ENCODE data around the gene ICA1L.

Gene ICA1L

DNA sequence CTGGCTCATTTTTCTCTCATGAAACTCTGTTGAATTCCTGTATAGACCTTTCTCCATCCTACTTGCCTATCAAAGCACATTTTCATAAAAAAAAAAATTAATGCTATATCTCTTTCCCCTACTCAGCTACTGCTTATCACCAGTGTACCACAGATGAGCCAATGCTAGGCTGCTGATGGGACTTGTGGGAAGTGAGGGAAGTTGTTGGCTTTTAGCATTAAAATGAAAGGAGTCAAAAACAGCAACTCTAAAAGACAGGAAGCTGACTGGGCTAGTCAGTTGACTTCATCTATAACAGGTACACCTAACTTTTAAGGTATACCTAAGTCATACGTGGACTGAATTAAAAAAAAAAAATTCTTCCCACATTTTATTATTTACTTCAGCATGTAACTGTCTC lies 134.7 kb downstream of the ICA1L start:
- no peak for DNase-seq (ENCODE audit: low read depth in 2 of 2)

DNA sequence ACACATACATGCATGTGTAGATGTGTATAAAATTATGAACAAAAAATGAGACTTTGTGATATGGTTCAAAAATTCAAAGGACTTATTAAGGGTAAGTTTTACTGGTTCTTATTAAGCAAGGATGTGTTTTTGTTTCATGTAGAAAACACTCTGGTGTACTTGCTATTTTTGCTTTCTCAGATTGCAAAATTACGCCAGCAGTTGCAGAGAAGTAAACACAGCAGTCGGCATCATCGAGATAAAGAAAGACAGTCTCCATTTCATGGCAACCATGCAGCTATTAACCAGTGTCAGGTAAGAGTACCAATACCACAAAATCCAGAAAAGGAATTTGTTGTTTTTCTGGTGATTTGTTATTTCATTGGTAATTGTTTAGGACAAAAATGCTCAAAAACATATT lies 145.5 kb downstream of the ICA1L start:
- no peak for DNase-seq (ENCODE audit: low read depth in 2 of 2)

DNA sequence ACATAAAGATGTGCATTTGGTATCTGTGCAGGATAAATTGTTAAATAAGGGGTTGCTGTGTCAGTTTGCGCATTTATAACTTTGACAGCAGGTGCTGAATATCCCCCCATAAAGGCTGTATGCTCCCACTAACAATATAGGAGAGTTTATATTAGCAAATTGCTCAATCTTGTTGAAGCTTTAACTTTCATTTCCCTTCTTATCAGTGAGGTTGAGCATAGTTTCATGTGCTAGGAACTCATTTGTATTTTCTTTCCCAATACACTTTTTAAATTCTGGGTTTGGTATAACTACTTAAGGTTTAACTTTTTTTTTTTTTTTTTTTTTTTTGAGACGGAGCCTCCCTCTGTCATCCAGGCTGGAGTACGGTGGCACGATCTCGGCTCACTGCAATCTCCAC lies 147.8 kb downstream of the ICA1L start:
- no peak for DNase-seq (ENCODE audit: low read depth in 2 of 2)

Data from fibroblast of skin of left biceps (primary cell).